HG02981 (cell line): ENCODE measurements around the gene OXA1L.
"Not testable (repeated sequence)": the region's sequence is repeated elsewhere in the genome, so short reads cannot be mapped to it uniquely, and the experiment has no call there.

Experiments
- ATAC-seq: cut with Tn5 transposase; IDR thresholded peaks from one replicate; pipeline ENCODE4 v1.9.1; 2021; ENCODE audit warnings: mild to moderate bottlenecking, moderate library complexity; ENCODE audit not compliant: unreplicated experiment

Gene OXA1L

DNA sequence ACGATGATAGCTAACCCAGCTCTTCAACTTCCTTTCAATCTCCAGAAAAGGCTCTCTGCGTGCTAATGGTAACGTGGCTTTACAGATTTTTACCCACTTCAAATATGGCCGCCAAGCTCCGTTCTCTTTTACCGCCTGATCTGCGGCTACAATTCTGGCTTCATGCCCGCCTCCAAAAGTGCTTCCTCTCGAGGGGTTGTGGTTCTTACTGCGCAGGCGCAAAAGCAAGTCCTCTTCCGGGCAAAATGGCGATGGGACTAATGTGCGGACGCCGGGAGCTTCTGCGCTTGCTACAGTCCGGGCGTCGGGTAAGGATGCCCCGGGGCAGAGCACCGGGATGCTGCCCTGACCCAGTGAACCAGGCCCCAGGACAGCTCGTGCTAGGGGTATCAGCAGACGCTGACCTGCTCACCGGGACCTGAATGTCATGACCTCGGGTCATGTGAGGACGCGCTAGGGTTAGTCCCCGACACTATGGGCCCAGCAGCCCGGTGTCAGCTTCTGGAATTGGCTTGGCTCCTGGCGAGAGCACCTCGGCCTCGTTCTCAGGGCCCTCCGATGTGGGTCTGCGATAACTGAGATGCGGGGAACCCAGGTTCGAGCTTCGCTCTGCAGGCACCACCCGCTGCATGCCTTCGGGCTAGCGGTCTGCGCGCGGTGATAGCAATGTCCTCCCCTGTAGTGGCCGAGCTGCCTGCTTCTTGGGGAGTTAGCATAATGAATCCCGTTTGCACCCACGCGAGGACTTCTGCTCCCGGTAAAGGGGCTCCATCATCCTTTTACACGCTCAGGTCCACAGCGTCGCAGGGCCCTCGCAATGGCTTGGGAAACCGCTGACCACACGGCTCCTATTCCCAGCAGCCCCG, at the start of gene OXA1L:
Gene OXA1L (plus strand): TSS at position 232 of the 866 bp plus-strand sequence. CDS start 14 bp downstream, at position 246.
- peak; percentile 81 for ATAC-seq

- no peak for ATAC-seq
Measured at GRCh38 chr14:22718091-22718490, 48.4 kb upstream of the OXA1L start.

DNA sequence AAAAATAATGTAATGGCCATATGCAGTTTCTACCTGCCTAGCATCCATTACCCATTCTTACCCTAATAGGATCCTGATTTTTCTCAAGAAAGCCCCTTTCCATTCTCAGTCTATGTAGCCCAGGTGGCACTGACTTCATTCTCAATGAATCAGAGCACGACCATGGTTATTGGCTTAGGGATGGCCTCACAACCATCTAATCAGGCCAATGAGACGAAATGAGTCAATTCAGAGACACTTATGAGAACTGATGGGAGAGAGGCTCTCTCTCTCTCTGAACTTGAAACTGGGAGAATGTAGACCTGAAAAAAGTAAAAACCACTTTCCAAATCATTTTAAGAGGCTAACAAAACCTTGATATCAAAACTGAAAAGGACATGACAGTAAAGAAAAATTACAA, 45.3 kb upstream of the OXA1L start:
- no peak for ATAC-seq

DNA sequence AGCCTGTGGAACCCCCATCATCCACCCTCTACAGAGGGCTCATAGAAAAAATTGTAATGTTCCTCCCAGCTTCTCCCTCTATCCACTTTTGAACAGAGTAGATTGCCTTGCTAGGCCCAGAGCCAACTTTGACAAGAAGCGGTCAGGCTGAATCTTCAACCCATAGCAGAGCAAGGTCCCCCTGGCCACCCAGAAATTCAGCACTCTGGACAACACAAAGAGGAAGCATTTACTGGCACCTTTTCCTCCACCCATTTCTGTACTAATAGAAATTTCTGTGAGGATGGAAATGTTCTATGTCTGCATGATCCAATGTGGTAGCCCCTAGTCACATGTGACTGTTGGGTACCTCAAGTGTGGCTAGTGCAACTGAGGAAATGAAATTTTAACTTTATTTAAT, 42.7 kb upstream of the OXA1L start:
- ATAC-seq: no peak

DNA sequence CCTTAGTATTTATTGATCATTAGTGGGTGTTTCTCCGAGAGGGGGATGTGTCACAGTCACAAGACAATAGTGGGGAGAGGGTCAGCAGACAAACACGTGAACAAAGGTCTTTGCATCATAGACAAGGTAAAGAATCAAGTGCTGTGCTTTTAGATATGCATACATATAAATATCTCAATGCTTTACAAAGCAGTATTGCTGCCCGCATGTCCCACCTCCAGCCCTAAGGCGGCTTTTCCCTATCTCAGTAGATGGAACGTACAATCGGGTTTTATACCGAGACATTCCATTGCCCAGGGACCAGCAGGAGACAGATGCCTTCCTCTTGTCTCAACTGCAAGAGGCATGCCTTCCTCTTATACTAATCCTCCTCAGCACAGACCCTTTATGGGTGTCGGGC, 41.6 kb upstream of the OXA1L start:
- not testable (repeated sequence) for ATAC-seq

DNA sequence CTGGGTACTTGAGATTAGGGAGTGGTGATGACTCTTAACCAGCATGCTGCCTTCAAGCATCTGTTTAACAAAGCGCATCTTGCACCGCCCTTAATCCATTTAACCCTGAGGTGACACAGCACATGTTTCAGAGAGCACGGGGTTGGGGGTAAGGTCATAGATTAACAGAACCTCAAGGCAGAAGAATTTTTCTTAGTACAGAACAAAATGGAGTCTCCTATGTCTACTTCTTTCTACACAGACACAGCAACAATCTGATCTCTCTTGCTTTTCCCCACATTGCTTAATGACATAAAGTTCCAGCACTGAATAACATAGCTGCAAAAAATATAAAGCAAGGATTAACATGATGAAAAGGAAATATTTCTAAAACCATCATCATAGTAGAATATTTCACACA, 41.1 kb upstream of the OXA1L start:
- not testable (repeated sequence) for ATAC-seq

DNA sequence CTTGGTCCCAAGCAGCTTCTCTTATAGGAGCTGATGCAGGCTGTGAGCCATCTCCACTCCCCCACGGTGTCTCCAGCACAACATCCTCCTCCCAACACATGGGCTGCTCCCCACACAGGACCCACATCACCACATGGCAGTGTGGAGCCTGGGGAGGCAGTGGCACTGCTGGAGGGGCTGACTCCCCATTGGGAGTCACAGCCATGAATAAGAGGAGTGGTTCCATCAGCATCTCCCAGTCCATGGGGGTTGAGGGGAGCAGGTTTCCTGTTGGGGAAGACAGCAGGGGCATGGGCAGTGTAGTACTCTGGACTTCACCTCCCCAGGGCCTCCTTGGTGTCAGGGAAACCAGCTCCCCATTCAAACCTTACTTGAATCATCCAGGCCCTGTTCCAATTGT, 40.5 kb upstream of the OXA1L start:
- no peak for ATAC-seq

GRCh38 chr14:22732062-22732461, 34.4 kb upstream of the OXA1L start:
- ATAC-seq: not testable (repeated sequence)

DNA sequence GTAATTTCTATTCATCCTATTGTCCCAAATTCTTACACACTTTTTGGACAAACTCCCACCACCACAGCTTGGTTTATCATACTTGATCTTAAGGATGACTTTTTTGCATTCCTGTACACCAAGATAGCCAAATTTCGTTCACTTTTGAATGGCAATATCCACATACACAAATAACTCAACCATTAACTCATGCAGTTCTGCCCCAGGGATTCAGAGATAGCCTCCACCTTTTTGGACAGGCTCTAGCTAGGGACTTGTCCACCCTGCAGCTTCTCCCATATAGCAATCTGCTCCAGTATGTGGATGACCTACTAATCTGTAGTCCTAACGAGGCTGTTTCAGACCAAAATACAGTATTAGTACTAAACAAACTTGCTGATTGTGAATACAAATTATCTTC, 32.7 kb upstream of the OXA1L start:
- ATAC-seq: no peak

DNA sequence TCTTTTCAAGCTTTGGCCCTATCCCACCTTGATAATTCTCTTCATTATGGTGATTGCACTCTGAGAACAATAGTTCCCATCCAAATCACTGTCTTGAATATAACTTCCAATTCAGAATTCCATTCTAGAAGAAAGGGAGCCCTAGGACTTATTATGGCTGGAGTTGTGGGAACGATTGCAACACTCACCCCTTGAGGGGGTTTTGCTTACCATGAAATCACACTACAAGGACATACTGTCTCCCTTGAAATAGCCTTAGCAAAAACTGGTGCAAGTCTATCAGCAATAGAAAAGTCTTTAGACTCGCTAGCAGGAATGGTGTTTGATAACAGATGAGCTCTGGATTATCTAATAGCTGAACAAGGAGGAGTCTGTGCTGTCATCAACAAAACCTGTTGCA, 31.4 kb upstream of the OXA1L start:
- ATAC-seq: no peak

GRCh38 chr14:22736384-22736783, 30.1 kb upstream of the OXA1L start:
- not testable (repeated sequence) for ATAC-seq

DNA sequence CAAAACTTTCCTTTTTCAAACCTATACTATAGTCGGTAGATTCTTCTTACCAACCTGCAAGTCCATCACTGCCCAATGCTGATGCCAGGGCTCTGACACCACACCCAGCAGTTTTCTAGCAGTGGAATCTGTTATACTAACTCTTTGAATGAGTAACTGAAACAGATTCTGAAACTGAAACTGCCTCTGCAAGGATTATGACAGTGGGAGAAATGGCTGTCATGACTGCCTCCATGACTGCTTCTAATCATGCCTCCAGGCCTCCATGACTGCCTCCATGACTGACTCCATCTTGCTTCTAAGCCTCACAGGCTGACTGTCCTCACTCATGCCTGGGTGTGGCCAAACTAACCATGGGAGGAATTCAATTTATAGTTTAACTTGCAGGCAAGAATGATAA, 29.4 kb upstream of the OXA1L start:
- ATAC-seq: peak; percentile 80

DNA sequence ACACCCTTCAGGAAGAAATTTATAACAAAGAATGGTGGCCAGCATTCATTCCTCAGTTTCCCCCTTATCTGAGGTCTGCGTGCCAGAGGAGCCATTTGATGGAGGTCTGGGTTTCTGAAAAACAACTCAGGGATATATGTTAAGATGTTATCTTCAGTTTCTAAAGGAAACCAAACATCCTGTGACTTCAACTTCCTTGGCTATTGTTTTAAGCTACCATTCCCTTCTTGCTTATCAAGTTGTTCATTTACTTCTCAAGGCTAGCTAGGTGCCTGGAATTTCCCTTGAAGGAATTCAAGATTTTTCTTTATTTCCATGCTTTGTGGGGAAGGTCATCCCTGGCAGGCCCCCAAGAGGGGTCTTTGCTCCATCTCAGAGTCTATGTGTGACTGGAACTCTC, 27.1 kb upstream of the OXA1L start:
- ATAC-seq: no peak

- no peak for ATAC-seq
Measured at GRCh38 chr14:22740020-22740419, 26.5 kb upstream of the OXA1L start.

GRCh38 chr14:22747769-22748168, 18.7 kb upstream of the OXA1L start:
- no peak for ATAC-seq

DNA sequence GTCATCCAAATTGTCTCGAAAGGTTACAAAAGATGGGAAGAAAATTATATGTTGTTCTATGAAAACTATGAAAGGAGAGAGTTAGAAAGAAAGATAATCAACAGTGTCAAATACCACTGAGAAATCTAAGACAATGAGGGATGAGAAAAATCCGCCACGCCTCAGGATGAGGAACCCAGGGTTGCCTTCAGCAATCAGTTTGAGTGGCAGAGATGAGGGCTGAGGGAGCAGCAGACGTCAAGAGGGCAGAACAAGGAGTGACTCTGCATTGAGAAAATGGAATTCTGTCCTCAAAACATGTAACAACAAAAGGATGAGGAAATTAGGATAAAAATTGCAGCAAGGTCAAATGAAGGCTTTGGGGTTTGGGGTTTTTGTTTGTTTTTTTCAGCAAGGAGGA, 18.3 kb upstream of the OXA1L start:
- no peak for ATAC-seq

DNA sequence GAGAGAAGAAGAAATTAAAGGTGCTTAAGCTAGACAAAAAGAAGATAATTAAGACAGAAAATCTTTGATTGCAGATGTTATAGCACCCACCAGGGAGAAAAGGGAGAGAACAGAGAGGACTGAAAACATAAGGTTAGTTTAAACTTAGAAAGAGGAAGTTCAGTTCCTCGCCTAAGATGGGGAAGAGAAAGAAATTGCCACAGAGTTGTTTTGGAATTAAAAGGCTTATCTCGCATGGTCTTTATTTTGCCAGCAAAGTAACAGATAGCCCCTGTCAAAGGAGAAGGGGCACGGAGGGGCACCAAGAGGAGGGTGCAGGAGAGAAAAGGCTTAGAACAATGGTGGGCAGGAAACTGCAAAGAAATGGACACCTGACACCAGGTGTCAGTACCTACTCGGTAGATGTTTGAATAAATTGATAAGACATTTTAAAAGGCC, 17.8 kb upstream of the OXA1L start:
- no peak for ATAC-seq

DNA sequence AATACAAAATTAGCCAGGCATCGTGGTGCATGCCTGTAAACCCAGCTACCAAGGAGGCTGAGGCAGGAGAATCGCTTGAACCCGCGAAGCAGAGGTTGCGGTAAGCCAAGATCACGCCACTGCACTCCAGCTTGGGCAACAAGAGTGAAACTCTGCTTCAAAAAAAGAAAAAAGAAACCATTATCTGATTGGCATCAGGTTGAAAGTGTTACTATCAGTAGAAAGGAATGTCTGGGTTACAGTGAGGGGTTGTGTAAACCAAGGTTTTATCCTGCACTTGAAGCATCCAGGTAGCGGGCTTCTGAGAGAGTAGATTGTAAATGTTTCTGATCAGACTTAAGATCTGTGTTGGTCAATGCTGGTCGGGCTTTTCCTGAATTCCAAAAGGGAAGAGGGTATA, 14.1 kb upstream of the OXA1L start:
- ATAC-seq: no peak

GRCh38 chr14:22753586-22753985, 12.9 kb upstream of the OXA1L start:
- no peak for ATAC-seq

DNA sequence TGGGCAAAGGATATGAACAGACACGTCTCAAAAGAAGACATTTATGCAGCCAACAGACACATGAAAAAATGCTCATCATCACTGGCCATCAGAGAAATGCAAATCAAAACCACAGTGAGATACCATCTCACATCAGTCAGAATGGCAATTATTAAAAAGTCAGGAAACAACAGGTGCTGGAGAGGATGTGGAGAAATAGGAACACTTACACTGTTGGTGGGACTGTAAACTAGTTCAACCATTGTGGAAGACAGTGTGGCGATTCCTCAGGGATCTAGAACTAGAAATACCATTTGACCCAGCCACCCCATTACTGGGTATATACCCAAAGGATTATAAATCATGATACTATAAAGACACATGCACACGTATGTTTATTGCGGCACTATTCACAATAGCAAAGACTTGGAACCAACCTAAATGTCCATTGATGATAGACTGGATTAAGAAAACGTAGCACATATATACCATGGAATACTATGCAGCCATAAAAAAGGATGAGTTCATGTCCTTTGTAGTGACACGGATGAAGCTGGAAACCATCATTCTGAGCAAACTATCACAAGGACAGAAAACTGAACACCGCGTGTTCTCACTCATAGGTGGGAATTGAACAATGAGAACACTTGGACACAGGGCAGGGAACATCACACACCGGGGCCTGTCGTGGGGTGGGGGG, 8.4 kb upstream of the OXA1L start:
- not testable (repeated sequence) for ATAC-seq

GRCh38 chr14:22761734-22762133, 4.8 kb upstream of the OXA1L start:
- ATAC-seq: no peak

- no peak for ATAC-seq
Measured at GRCh38 chr14:22764382-22764781, 2.1 kb upstream of the OXA1L start.
